ENCODE results near the gene GTSE1. TPM values are rescaled to one million over a fixed set of nuclear protein-coding genes. Genes with fewer than 3 reads are reported as not detected.

GTSE1 gene
- polyA plus RNA-seq, 1 of the 3 experiments (the other 2 are of a cell fraction), result 12.2 TPM

DNA sequence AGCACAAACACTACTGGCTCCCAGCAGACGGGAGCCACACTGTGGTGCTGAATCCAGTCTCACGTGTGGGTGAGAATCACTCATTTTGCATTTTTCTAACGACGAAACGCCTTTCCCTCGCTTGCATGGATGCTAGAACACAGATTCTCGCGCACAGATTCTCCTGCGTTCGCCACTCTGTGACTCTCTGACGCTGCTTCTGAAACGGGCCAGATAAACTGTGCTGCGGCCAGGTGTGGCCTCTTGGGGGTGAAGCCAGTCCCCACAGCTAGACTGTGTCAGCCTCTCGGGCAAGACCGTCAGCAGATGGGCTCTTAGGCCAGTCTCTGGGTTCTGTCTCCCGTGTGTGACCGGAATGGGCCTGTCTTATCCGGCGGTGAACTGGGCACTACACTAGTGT lies 83.4 kb downstream of the GTSE1 start:
- WGBS (ENCODE audit: low lambda C conversion rate), result 88% methylated on average over 19 of the region's 19 CpGs
- no peak overlapping the region for H3K27ac ChIP-seq (ENCODE audit: low read depth in 2 of 2, low read length in 1 of 2)
- no peak overlapping the region for H2AFZ ChIP-seq (ENCODE audit: low read depth)
- no peaks in the 10 kb centered on the region for H4K20me1 ChIP-seq (ENCODE audit: insufficient read depth)
- TF ChIP-seq MXI1 (IDR thresholded peaks at IDR 0.05; ENCODE audit: low read depth, low read length) (no peak), SMC3 (IDR thresholded peaks at IDR 0.05; ENCODE audit: low read depth, low read length) (no peak), ELF1 (IDR thresholded peaks at IDR 0.05) (no peak), SIN3A (IDR thresholded peaks at IDR 0.05; ENCODE audit: borderline replicate concordance, low read depth, low read length) (no peak), FOXJ3 (CRISPR knock-in tag; IDR thresholded peaks at IDR 0.05) (no peak)
- TF ChIP-seq, protein P1, sequence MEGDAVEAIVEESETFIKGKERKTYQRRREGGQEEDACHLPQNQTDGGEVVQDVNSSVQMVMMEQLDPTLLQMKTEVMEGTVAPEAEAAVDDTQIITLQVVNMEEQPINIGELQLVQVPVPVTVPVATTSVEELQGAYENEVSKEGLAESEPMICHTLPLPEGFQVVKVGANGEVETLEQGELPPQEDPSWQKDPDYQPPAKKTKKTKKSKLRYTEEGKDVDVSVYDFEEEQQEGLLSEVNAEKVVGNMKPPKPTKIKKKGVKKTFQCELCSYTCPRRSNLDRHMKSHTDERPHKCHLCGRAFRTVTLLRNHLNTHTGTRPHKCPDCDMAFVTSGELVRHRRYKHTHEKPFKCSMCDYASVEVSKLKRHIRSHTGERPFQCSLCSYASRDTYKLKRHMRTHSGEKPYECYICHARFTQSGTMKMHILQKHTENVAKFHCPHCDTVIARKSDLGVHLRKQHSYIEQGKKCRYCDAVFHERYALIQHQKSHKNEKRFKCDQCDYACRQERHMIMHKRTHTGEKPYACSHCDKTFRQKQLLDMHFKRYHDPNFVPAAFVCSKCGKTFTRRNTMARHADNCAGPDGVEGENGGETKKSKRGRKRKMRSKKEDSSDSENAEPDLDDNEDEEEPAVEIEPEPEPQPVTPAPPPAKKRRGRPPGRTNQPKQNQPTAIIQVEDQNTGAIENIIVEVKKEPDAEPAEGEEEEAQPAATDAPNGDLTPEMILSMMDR (IDR thresholded peaks at IDR 0.05), result no peak
- CTCF ChIA-PET, result interaction anchor here (3.0 to 3.4 kb wide), 2 partner anchors 13 to 162 kb away, joined by 12 read pairs; no protein-coding TSS in a partner anchor
- no peaks in the 10 kb centered on the region for H3K4me1 ChIP-seq (ENCODE audit: control insufficient read depth in 1 of 2, insufficient read depth in 2 of 2, low read depth in 1 of 2, low read length in 1 of 2)
- peaks cover 0 to 5% of the 10 kb centered on the region in 2 experiments for H3K36me3 ChIP-seq (replicated peaks in 1 of 2; ENCODE audit: control insufficient read depth in 1 of 2, insufficient read depth in 2 of 2, low read length in 1 of 2)
- POLR2A ChIA-PET, result no interaction called here
- no peaks in the 10 kb centered on the region for H3F3A ChIP-seq (replicated peaks; ENCODE audit: insufficient read depth)
- no peak overlapping the region for H3K9ac ChIP-seq
- H3K4me3 ChIP-seq (ENCODE audit: low read depth in 2 of 2, low read length in 1 of 2), result no peak overlapping the region
- no peaks in the 10 kb centered on the region for H3K79me2 ChIP-seq (ENCODE audit: insufficient read depth)
- no peaks in the 10 kb centered on the region for H3K9me2 ChIP-seq
- no peak for DNase-seq
- H3K4me2 ChIP-seq, result no peak overlapping the region
- no peaks in the 10 kb centered on the region; the same call in 1 of the 2 replicates for H3K9me3 ChIP-seq
- no peaks in the 10 kb centered on the region for H3K27me3 ChIP-seq (ENCODE audit: insufficient read depth)

Other genes starting within 250 kb of the GTSE1 start
- 4.5 TPM in 2 replicates for gene PPARA, start 146.3 kb upstream of the GTSE1 start, polyA plus RNA-seq (2012; rRNA removed)
- 25.3 and 29.0 TPM in 2 replicates for gene CDPF1, start 46.6 kb upstream of the GTSE1 start, polyA plus RNA-seq (2012; rRNA removed)
- gene PKDREJ, start 33.5 kb upstream of the GTSE1 start, polyA plus RNA-seq (2012; rRNA removed), result 0.02 TPM in 1 of 2 replicates, not detected in the other
- 24.0 and 25.6 TPM in 2 replicates for gene TTC38, start 28.9 kb upstream of the GTSE1 start, polyA plus RNA-seq (2012; rRNA removed)
- gene TRMU, start 38.8 kb downstream of the GTSE1 start, polyA plus RNA-seq (2012; rRNA removed), result 47.1 and 47.4 TPM in 2 replicates
- 1.8 and 5.0 TPM in 2 replicates for gene CELSR1, start 240.8 kb downstream of the GTSE1 start, polyA plus RNA-seq (2012; rRNA removed)